T1000 (cell line): ENCODE results near the gene FANCI.
"Not testable (repeated sequence)": the region's sequence is repeated elsewhere in the genome, so short reads cannot be mapped to it uniquely, and the experiment has no call there.

Source experiments
- DNase-seq: peaks from one replicate; lab custom pipeline; 2025; ENCODE audit warnings: mixed read lengths; lab: John Stamatoyannopoulos, UW

FANCI gene

DNA sequence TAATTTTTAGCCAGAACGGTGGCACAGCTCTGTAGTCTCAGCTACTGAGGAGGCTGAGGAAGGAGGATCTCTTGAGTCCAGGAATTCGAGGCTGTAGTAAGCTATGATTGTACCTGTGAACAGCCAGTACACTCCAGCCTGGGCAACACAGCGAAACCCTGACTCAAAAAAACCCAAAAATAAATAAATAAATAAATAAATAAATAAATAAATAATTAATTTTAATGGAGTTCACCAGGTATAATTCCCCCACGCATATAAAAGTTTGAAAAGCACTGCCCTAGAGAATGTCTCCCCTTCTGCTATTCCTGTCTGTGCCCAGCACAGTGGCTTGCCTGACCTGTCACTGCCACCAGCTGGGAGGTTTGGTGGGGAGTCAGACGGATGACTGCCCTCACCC, 18.2 kb upstream of the FANCI start:
- DNase-seq, result no peak

GRCh38 chr15:89226359-89227221, 17.2 kb upstream of the FANCI start:
- no peak for DNase-seq

DNA sequence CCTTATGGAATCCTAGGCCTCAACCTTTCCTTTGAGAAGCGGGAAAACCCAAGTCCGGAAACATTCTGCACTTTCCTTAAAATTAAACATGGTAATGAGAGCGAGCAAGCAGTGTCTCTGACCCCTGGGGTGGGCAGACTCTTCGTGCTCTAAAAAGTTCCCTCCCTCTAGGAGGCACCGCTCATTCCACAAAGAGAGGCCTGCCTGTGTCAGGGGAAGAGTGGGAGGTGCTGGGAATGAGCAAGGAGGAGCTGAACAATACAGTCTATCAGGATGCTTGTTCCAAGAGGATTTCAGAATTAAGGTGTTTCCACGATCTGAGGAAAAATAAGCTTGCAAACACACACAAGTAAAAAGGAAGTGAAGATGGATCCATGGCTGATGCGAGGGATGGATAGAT, 16.4 kb upstream of the FANCI start:
- DNase-seq, result no peak

DNA sequence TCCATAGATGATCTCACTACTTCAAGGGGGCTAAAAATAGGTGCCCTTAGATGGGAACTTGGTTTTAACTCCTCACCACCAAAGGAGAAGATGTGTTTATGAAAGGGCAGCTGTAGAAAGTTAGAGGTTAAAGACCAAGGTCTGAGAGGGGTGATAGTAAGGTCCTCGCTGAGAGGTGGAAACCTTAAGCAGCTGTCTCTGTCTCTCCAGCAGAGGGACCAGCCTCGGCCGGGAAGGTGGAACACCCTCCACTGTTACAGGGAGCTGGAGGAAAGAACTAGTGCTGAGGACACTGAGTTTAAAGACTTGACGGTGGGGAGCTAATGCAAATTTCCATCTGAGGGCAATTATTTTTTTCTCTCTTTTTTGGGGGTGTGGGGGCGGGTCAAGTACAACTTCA, 13.5 kb upstream of the FANCI start:
- no peak for DNase-seq

DNA sequence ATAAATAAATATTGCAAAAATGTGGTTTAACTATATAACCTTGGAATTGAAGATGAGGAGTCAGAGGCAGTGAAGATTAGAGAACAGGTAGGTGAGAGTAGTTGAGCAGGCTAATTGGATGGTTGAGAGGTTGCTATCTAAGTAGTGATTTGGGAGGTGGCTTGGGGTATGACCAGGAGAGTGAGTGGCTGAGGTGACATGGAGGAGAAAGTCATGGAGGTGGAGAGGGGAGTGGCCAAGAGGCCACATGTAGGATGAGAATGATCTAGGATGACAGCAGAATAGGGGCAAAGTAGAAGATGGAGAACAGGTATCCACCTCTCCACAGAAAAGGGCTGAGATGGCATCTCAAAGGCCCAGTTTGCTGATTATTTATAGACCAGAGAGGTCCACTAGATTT, 11.9 kb upstream of the FANCI start:
- no peak for DNase-seq

GRCh38 chr15:89239883-89240810, 3.6 kb upstream of the FANCI start:
- DNase-seq, result not testable (repeated sequence)

- no peak for DNase-seq
Observed at GRCh38 chr15:89243046-89243690, 611 bp upstream of the FANCI start.

- no peak for DNase-seq
Observed at GRCh38 chr15:89244574-89244903, 760 bp downstream of the FANCI start.

DNA sequence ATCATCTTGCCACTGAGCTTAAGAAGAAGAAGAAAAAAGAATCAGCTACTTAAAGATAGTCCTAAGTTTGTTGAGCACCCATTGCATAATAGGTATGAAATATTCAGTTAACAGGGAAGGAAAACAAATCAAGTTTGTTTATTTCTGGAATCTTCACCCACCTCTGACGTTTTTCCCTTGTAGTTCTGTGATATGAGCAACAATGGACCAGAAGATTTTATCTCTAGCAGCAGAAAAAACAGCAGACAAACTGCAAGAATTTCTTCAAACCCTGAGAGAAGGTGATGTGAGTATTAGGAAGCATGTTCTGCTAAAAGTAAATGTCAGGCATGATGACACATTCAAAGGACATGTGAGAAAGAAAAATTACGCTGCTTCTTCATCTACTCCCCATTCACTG, 3.7 kb downstream of the FANCI start:
- no peak for DNase-seq

DNA sequence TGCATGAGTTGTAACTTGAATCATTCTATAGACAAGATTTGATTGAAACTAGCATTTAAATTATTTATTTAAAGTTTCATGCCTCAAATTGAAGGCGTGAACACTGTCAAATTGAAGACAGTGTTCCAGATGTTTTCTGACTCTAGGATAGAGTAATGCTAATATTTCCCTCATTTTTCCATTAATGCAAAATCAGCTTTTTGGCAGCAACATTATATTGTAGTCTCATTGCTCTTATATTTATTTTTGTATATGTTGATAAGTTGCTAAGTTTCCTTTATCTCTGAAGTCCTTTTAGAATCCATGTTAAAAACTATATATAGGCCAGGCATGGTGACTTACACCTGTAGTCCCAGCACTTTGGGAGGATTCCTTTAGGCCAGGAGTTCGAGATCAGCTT, 4.8 kb downstream of the FANCI start:
- no peak for DNase-seq

DNA sequence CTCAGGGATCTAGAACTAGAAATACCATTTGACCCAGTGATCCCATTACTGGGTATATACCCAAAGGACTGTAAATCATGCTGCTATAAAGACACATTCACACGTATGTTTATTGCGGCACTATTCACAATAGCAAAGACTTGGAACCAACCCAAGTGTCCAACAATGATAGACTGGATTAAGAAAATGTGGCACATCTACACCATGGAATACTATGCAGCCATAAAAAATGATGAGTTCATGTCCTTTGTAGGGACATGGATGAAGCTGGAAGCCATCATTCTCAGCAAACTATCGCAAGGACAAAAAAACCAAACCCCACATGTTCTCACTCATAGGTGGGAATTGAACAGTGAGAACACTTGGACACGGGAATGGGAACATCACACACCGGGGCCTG, 6.4 kb downstream of the FANCI start:
- not testable (repeated sequence) for DNase-seq

GRCh38 chr15:89277281-89277680, 33.5 kb downstream of the FANCI start:
- DNase-seq, result not testable (repeated sequence)

DNA sequence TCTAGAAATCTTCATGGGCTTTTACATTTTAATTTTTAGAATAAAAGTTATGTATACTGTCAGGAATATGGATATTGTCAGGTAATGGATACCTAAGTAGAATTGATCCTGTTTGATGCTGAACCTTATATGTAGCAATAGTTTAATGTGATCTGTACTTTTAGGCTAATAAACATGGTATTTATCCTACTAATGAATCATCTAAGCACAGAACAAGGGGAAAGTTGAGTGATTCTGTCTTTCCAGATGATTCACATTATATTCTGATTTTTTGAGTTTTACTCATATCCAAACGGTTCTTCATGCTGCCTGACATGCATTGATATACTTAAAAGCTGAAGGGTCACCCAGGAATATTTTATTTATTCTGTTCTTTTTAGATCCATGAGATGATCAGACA, 34.5 kb downstream of the FANCI start:
- DNase-seq, result no peak

GRCh38 chr15:89282631-89283030, 38.9 kb downstream of the FANCI start:
- DNase-seq, result no peak

DNA sequence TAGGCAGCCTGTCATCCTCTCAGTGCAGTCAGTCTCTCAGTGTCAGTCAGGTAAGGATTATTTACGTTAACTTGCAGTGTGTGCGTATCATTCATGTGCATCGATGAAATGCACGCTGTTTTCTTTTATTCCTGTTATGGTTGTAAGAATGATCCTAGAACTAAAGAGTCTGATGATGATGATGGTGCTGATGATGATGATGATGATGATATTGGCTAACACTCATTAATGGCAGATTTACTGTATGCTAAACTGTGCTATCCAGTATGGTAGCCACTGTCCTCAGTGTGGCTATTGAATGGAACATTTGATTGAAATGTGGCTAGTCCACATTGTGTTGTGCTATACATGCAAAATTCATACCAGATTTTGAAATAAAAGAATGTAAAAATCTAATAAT, 39.4 kb downstream of the FANCI start:
- DNase-seq, result no peak

- DNase-seq, result no peak
Observed at GRCh38 chr15:89291934-89292438, 48.2 kb downstream of the FANCI start.

- no peak for DNase-seq
Observed at GRCh38 chr15:89293012-89293411, 49.2 kb downstream of the FANCI start.

- no peak for DNase-seq
Observed at GRCh38 chr15:89299896-89300295, 56.1 kb downstream of the FANCI start.

- DNase-seq, result no peak
Observed at GRCh38 chr15:89301304-89302089, 57.7 kb downstream of the FANCI start.

DNA sequence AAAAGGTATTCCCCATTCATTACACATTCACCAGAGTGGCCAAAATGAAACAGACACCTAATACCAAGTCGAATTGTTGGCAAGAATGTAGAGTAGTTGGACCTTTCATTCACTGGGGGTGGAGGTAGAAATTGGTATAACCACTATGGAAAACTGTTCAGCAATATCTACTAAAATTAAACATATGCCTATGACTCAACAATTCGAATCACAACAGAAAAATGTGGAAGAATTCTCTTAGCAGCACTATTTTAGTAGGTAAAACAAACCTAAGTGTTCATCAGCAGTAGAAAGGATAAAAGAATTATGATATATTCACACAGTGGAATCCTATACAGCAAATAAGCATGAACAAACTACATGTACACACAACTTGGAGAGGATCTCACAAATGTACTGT, 60.2 kb downstream of the FANCI start:
- DNase-seq, result no peak

- no peak for DNase-seq
Observed at GRCh38 chr15:89305395-89305794, 61.6 kb downstream of the FANCI start.
